B cell (primary cell): ENCODE results near the gene TOR1AIP1. TPM values are rescaled to one million over a fixed set of nuclear protein-coding genes. Genes with fewer than 3 reads are reported as not detected.

Experiments used
- ATAC-seq: fragments of 200-7000 bp; cut with Tn5 transposase; one replicate; pipeline ENCODE4 v1.10.0; 2021; ENCODE audit warnings: low read depth, mild to moderate bottlenecking, moderate number of reproducible peaks, moderate library complexity
- CTCF ChIA-PET: fragments of 350-600 bp; sonication (Branson Sonifier 250); formaldehyde crosslinking; loops from one replicate; lab custom pipeline; 2021; ENCODE audit warnings: antibody characterized with exemption, inconsistent platforms; lab: Charles Lee
- POLR2A ChIA-PET: fragments of 350-600 bp; sonication (Branson Sonifier 250); formaldehyde crosslinking; loops from one replicate; lab custom pipeline; 2021; ENCODE audit warnings: antibody characterized with exemption; lab: Charles Lee
- DNase-seq: peaks from one replicate; pipeline ENCODE4 v3.0.0; 2013
- H2AFZ ChIP-seq: 2 replicates; pipeline ENCODE4 v1.6.1; 2012; ENCODE audit warnings: mild to moderate bottlenecking, low read depth, low read length; ENCODE audit not compliant: insufficient read depth, poor library complexity, severe bottlenecking
- H3K27ac ChIP-seq, 2 donors: 1 replicate in 1 of 2; 2 replicates in 1 of 2; pipeline ENCODE4 v1.5.1; 2012 to 2013; ENCODE audit warnings: low read length in 2 of 2, mild to moderate bottlenecking in 2 of 2, moderate library complexity in 1 of 2
- H3K27me3 ChIP-seq, 4 experiments: fragments of 200-600 bp in 1 of 4; sonication (generic) in 1 of 4; replicated peaks in 1 of 4; 1 replicate in 2 of 4; 2 replicates in 2 of 4; pipeline versions ENCODE4 v1.6.1 to v1.7.0; 2013 to 2016; ENCODE audit warnings: low read length in 3 of 4, mild to moderate bottlenecking in 2 of 4, mixed read lengths in 1 of 4, moderate library complexity in 1 of 4; ENCODE audit not compliant: insufficient read depth in 4 of 4, control insufficient read depth in 3 of 4; ENCODE audit errors: control extremely low read depth in 1 of 4
- H3K36me3 ChIP-seq, 2 experiments: replicated peaks in 1 of 2; 1 replicate in 1 of 2; 2 replicates in 1 of 2; pipeline versions ENCODE4 v1.6.1 to v1.7.1; 2013; ENCODE audit warnings: low read length in 1 of 2; ENCODE audit not compliant: insufficient read depth in 2 of 2, control insufficient read depth in 1 of 2; ENCODE audit errors: control extremely low read depth in 1 of 2, extremely low read depth in 1 of 2
- H3K4me1 ChIP-seq, 2 donors: fragments of 200-600 bp in 1 of 2; sonication (generic) in 1 of 2; 1 replicate in 1 of 2; 2 replicates in 1 of 2; pipeline versions ENCODE4 v1.5.1 to v1.6.1; 2013 to 2017; ENCODE audit warnings: low read length in 2 of 2; ENCODE audit not compliant: control insufficient read depth in 2 of 2, insufficient read depth in 2 of 2
- H3K4me2 ChIP-seq: replicated peaks from 2 replicates; pipeline ENCODE3; 2012; ENCODE audit warnings: mild to moderate bottlenecking, low read depth, low read length; ENCODE audit not compliant: poor library complexity, severe bottlenecking
- H3K4me3 ChIP-seq, 5 experiments: fragments of 200-600 bp in 1 of 5; sonication (generic) in 1 of 5; 1 replicate in 3 of 5; 2 replicates in 2 of 5; pipeline versions ENCODE4 v1.5.1 to v1.7.0; 2011 to 2016; ENCODE audit warnings: low read length in 4 of 5, mild to moderate bottlenecking in 4 of 5, low read depth in 2 of 5, control low read depth in 1 of 5, moderate library complexity in 1 of 5; ENCODE audit not compliant: insufficient read depth in 1 of 5; ENCODE audit errors: control extremely low read depth in 1 of 5, extremely low read depth in 1 of 5
- H3K79me2 ChIP-seq: fragments of 200-600 bp; sonication (generic); one replicate; pipeline ENCODE4 v1.6.0; 2016; ENCODE audit warnings: low read length; ENCODE audit not compliant: control insufficient read depth, insufficient read depth
- H3K9ac ChIP-seq: fragments of 200-600 bp; sonication (generic); 2 replicates; pipeline ENCODE4 v1.6.1; 2017; ENCODE audit warnings: mild to moderate bottlenecking, low read length, moderate library complexity
- H3K9me3 ChIP-seq, 3 donors: one replicate each; pipeline versions ENCODE4 v1.6.1 to v1.7.1; 2013; ENCODE audit warnings: low read length in 2 of 3; ENCODE audit not compliant: control insufficient read depth in 2 of 3, insufficient read depth in 1 of 3; ENCODE audit errors: control extremely low read depth in 1 of 3
- H4K20me1 ChIP-seq: 2 replicates; pipeline ENCODE4 v1.6.0; 2012; ENCODE audit warnings: mild to moderate bottlenecking, low read length; ENCODE audit not compliant: insufficient read depth, control insufficient read depth, poor library complexity, severe bottlenecking
- H3K27ac Mint-ChIP-seq: one replicate; pipeline ENCODE4 v1.8.0; 2021; ENCODE audit warnings: mixed read lengths
- H3K27me3 Mint-ChIP-seq: one replicate; pipeline ENCODE4 v1.8.0; 2021; ENCODE audit warnings: mixed read lengths
- H3K4me1 Mint-ChIP-seq: one replicate; pipeline ENCODE4 v1.8.0; 2021; ENCODE audit warnings: mixed read lengths
- H3K4me3 Mint-ChIP-seq: one replicate; pipeline ENCODE4 v1.8.0; 2021; ENCODE audit warnings: mixed read lengths
- H3K9me3 Mint-ChIP-seq: one replicate; pipeline ENCODE4 v1.8.0; 2022; ENCODE audit warnings: mixed read lengths; ENCODE audit not compliant: insufficient read depth
- CTCF ChIP-seq: fragments of 200-600 bp; IDR thresholded peaks from one replicate; pipeline ENCODE4 v1.8.0; 2022; ENCODE audit warnings: antibody characterized with exemption, mild to moderate bottlenecking
- EZH2 ChIP-seq: IDR thresholded peaks from 2 replicates; pipeline ENCODE4 v1.6.1; 2012; ENCODE audit warnings: borderline replicate concordance, low read depth, mild to moderate bottlenecking, moderate library complexity, low read length; ENCODE audit not compliant: insufficient read depth, poor library complexity, severe bottlenecking
- WGBS: methylation state at CpG from one replicate; pipeline ENCODE4 v1.1.5; 2013; ENCODE audit warnings: missing lambda C conversion rate; ENCODE audit not compliant: insufficient coverage; 5-methylcytosine and 5-hydroxymethylcytosine counted together
- intact Hi-C: fragments of 100-400 bp; cut with micrococcal nuclease; formaldehyde crosslinking; loops from one replicate; pipeline ENCODE4 v1.10.0; 2022
- polyA plus RNA-seq: library from polyadenylated mRNA; depleted of rRNA; stranded (reverse); fragments of >200 nt; gene quantifications from 2 replicates; pipeline ENCODE4 v1.2.3, GENCODE V29; 2012
- total RNA-seq, 2 donors: library from RNA; stranded (reverse); fragments of 120-200 nt in 1 of 2; gene quantifications; 1 replicate in 1 of 2; 2 replicates in 1 of 2; pipeline versions ENCODE4 v1.2.3 to v1.2.4, GENCODE V29; 2013 to 2022

TOR1AIP1 gene
- total and polyA plus RNA-seq, 2 donors (not counting 1 experiment from before 2014, with no cell fraction given): 43.3 to 98.1 TPM

DNA sequence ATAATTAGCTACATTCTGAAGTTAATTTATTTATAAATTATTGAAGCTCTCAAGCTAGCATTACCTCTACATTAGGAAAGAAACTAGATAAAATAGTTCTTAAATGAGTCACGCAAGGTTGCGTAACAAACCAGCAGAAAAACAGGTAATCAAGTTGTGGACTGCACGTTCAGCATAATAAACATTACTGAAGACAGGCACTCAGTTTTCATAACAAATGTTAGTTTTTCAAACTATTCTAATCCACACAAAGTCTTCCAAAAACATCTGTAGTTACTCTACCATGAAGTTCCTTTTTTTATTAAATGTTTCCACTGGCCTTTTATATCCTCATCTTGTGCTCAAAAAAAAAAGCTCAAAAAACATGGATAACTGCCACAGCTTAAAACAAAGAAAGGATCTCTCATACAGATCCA lies 5.8 kb upstream of the TOR1AIP1 start:
- Histone ChIP-seq H3K4me2 (peak overlapping the region; percentile 78), H3K36me3 (peaks cover 0 to 8% of the 10 kb centered on the region in 2 experiments), H3K4me1 (peaks cover 19 to 25% of the 10 kb centered on the region in 2 donors), H3K4me3 (peak overlapping the region in 1 of 5 experiments; percentile 78), H3K9me3 (no peaks in the 10 kb centered on the region), H3K9ac (peak overlapping the region; percentile 80), H3K27ac (peak overlapping the region in 1 of 2 donors; percentile 14), H2AFZ (no peak overlapping the region), H4K20me1 (peaks cover 5% of the 10 kb centered on the region), H3K27me3 (no peaks in the 10 kb centered on the region), H3K79me2 (peaks cover 73% of the 10 kb centered on the region)
- no peaks in the 10 kb centered on the region for H3K27me3 Mint-ChIP-seq
- no CpG with 5 or more reads among the region's 3 CpGs for WGBS
- H3K9me3 Mint-ChIP-seq: no peaks in the 10 kb centered on the region
- peak overlapping the region; percentile 91 for H3K4me3 Mint-ChIP-seq
- CTCF ChIA-PET: interaction anchor here (1.5 kb wide), 1 partner anchor 9 kb away, joined by 11 read pairs; no protein-coding TSS in a partner anchor
- TF ChIP-seq EZH2: no peak
- no peak for TF ChIP-seq CTCF
- intact Hi-C loops: no loop called here
- peak overlapping the region; percentile 72 for H3K27ac Mint-ChIP-seq
- no peak for DNase-seq
- peaks cover 53% of the 10 kb centered on the region for H3K4me1 Mint-ChIP-seq
- POLR2A ChIA-PET: no interaction called here
- ATAC-seq: no peak

- H3K4me1 ChIP-seq: peaks cover 17 to 25% of the 10 kb centered on the region in 2 donors
- H2AFZ ChIP-seq: peak within 1 kb of the TSS; percentile 69
- ATAC-seq (peak; percentile 55), DNase-seq (peak; percentile 85)
- no peaks in the 10 kb centered on the region for H3K9me3 ChIP-seq
- POLR2A ChIA-PET: no interaction called here
- H3K79me2 ChIP-seq: peaks cover 69% of the 10 kb centered on the region
- peak within 1 kb of the TSS; percentile 64 to 91 (median 78) for H3K4me3 ChIP-seq
- Mint-ChIP-seq H3K27me3 (no peaks in the 10 kb centered on the region), H3K4me1 (peaks cover 49% of the 10 kb centered on the region), H3K4me3 (peak within 1 kb of the TSS; percentile 91), H3K9me3 (no peaks in the 10 kb centered on the region), H3K27ac (peak within 1 kb of the TSS; percentile 94)
- H3K36me3 ChIP-seq: peaks cover 0 to 5% of the 10 kb centered on the region in 2 experiments
- peaks cover 5% of the 10 kb centered on the region for H4K20me1 ChIP-seq
- H3K27ac ChIP-seq: peak within 1 kb of the TSS; percentile 11 to 48
- peak within 1 kb of the TSS; percentile 80 for H3K9ac ChIP-seq
- H3K4me2 ChIP-seq: peak within 1 kb of the TSS; percentile 78
- 0% methylated on average over 27 of the region's 31 CpGs for WGBS
- no peaks in the 10 kb centered on the region for H3K27me3 ChIP-seq
- intact Hi-C loops: loop anchor here (1.0 kb wide), 1 partner anchor 77 kb away; the partner anchor contains the start of gene CEP350
- TF ChIP-seq CTCF (no peak), EZH2 (no peak)
- CTCF ChIA-PET: interaction anchor here (1.2 kb wide), 1 partner anchor 9 kb away, joined by 4 read pairs; no protein-coding TSS in a partner anchor
These were observed 4.4 kb upstream of the TOR1AIP1 start, which contains the start of gene TOR1AIP2 for GRCh38 chr1:179877586-179878265. TOR1AIP2 (minus strand) TSS chr1:179877803; CDS start chr1:179852665, 25,138 bp downstream.
